HPDE6-E6E7 (cell line): ENCODE data around the gene GRIN1.

ENCODE experiments used
- DNase-seq: peaks from one replicate; pipeline ENCODE4 v3.0.0; 2011; ENCODE audit warnings: missing footprints; ENCODE audit errors: extremely low spot score

Gene GRIN1

DNA sequence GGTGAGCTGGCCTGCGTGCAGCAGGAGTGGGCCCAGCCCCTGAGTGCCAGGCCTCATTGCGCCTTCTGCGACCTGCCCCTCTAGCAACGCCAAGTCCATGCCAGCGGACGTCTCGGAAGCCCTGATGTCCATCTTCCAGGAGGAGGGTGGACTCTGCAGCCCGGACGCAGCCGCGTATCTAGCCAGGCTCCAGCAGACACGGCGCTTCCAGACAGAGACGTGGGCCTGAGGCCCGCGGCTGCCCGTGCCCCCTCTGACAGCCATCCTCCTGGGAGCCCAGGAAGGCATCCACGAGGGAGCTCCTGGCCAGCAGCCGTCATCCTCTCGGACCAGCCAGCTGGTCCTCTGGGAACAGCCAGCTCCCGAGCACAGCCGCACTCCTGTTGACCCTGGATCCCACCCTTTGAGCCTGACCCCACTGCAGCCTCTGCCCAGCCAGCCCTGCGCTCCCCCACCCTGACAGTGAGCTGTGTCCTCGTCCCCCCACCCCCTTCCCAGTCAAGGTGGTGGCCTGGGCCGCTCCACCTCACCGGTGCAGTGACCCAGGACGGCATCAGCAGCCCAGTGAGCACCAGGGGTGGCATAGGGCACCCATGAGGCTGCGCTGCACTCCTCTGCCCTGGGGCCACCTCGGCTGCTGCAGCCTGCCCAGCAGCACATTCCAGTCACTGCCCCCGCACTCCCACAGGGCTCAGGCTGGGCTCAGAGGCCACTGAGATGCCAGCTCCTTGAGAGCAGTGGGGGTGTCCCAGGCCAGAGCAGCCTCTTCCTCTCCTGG lies 77.4 kb downstream of the GRIN1 start:
- no peak for DNase-seq

DNA sequence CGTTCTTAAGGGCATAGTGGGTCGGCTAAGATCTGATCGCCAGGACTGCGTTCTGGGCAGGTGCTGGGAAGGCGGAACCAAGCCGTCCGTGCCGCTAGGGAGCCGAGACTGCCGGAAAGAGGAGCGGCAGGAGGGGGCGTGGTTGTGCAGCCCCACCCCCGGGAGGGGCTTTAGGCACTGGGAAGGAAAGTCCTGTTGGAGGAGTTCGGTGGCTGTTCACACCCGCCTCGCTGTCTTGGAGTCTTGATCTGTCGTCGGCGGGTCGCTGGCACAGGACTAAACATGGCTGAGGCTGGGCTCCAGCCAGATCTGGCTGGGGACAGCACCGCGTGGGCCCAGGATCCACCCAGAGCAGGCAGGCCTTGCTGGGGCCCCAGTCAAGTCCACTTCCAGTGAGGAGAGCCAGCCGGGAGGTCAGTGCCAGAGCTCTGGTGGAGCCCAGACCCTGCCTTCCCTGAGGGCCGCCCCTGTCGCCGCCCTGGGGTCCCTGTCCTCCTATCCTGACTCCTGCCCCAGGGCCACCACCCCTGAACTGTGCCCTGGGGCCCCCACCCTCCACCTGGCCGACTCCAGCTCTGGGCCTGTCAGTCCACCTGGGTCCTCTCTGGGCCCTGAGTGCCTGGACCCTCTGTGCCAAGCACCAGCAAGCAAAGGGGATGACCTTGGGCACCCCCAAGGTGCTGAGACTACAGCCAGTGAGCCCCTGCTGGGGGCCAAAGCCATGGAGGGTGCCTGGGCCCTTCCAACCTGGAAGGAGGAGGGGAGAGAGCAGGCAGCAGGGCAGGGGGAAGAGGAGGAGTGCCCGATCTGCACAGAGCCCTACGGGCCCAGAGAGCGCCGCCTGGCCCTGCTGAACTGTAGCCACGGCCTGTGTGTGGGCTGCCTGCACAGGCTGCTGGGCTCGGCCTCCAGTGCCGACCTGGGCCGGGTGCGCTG lies 78.6 kb downstream of the GRIN1 start:
- DNase-seq = peak; percentile 87

DNA sequence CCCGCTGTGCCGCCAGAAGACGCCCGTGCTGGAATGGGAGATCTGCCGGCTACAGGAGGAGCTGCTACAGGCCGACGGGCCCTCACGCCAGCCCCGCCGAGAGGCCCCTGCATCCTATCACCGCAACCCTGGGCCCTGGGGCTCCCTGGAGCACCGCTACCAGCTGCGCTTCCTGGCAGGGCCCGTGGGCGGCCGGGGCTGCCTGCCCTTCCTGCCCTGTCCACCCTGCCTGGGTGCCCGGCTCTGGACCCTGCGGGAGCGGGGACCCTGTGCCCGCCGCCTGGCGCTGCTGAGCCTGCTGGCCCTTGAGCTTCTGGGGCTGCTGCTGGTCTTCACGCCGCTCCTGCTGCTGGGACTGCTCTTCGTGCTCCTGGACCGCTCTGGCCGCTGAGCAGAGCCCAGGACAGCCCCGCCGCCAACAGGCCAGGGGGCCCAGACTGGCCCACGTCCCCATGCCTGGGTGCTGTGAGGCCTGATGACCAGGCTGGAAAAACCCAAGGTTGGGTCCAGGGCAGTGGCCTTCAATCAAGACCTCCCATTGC lies 79.3 kb downstream of the GRIN1 start:
- DNase-seq = no peak
